Femur (tissue), 1 donor: Measurements from ENCODE around the gene CAPNS2.

Experiments used
- DNase-seq: peaks from one replicate; pipeline ENCODE4 v3.0.0-alpha.2; 2017

The CAPNS2 gene

GRCh38 chr16:55566432-55567175 lies at the start of gene CAPNS2:
TSS of gene CAPNS2 (plus strand) at chr16:55566684. CDS start at chr16:55566757, 73 bp downstream.
- no peak for DNase-seq

DNA sequence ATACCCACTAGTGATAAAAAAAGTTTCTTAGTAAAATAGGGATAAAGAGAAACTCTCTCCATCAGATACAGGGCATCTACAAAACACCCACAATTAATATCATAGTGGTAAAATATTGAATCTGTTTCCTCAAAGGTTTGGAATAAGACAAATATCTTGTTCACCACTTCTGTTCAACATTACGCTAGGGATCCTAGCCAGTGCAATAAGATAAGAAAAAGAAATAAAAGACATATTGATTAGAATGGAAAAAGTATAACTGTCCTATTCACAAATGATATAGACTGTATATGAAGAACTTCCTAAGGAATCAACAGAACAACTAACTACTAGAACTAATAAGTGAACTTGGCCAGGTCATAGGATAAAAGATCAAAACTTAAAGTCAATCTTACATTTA lies 44.7 kb upstream of the CAPNS2 start:
- no peak for DNase-seq

- DNase-seq = no peak
These were observed 40.0 kb upstream of the CAPNS2 start for GRCh38 chr16:55526441-55526840.

GRCh38 chr16:55527885-55528284 lies 38.6 kb upstream of the CAPNS2 start:
- no peak for DNase-seq

DNA sequence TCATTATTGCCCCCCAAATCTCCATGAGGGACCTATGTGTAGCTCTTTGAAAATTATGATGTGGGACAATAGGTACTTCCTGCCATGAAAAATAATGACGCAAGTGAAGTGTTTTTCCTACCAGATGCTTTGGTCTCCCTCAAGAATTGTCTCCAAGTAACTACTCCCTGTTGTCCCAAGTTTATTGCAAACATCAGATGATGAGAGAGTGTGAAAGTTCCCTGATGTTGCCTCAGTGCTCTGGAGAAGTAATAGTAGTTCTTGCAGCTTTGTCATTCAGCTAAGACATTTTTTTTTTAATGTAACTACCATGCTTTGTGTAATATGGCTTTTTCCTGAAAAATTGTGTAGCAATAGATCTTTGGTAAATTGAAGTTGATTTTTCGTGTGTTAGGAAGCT lies 37.5 kb upstream of the CAPNS2 start:
- DNase-seq = no peak

GRCh38 chr16:55530316-55530856 lies 36.1 kb upstream of the CAPNS2 start:
- no peak for DNase-seq

DNA sequence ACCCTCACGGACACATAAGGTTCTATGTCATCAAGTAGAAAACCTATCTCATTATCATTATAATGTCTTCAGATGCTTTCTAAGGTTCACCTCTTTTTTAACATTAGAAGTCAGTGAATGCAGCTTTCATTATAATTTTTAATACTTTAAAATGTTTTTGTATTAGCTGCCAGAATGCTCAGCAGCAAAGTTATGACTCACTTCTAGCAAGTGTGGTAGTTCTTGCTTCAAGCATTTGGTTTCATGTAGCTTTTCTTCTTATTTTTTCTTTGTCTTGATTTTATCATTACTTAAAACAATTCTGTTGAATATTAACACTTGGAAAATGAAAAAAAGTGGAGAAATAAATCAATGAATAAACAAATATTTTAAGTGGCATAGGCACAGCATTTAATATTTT lies 34.3 kb upstream of the CAPNS2 start:
- no peak for DNase-seq

DNA sequence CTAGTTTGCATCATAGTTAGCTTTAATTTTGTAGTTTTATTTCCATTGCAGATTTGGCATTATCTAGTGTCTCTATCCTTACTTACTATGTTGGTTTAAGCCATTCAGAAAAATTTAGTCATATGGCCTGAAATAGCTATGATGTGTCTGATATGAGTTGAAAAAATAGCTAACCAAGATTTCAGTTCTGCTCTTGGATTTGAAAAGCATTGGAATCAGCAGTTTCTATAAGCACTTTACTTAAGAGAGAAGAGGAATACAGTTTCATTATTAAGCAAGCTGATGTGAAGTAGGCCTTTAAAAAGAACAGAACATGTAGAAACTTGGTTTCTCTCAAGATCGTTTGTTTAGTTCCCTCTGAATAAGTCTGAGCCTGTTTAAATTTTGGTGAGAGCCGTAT lies 31.7 kb upstream of the CAPNS2 start:
- DNase-seq = no peak

- DNase-seq = no peak
These were observed 27.4 kb upstream of the CAPNS2 start for GRCh38 chr16:55539049-55539448.

DNA sequence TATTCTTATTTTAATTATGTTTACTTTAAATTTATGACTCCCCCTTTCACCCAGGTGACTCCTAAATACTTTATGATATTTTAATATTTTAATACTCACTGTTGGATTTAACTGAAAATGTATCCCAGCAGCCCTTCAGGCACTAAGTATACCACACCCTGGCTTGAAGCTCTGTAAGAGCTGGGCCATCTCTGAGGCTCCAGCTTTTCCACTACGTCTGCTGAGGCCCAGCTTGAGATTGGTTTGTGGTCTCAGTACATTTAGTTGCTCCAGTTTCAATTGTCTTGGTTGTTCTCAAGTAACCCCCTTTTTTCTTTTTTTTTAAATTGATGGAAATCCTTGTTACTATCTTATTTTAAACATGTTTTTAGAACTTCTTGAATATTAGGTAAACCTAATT lies 27.0 kb upstream of the CAPNS2 start:
- peak; percentile 58 for DNase-seq

DNA sequence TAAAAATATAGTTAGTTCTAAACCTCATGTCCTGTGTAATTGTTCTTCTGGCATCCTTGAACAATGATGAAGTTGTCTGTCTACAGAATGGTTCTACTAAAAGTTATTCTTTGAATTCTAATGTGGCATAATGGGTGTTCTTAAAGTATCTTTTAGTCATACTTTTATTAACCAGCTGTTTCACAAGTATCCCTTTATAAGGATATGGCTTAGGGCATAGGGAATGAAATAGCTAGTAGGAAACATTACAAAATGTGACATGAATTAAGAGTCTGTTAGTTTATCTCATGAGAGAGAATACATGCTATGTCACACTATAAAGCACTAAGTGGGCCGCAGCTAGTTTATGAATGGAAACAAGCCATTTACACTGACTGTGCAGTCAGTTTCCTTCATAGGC lies 26.3 kb upstream of the CAPNS2 start:
- no peak for DNase-seq

DNA sequence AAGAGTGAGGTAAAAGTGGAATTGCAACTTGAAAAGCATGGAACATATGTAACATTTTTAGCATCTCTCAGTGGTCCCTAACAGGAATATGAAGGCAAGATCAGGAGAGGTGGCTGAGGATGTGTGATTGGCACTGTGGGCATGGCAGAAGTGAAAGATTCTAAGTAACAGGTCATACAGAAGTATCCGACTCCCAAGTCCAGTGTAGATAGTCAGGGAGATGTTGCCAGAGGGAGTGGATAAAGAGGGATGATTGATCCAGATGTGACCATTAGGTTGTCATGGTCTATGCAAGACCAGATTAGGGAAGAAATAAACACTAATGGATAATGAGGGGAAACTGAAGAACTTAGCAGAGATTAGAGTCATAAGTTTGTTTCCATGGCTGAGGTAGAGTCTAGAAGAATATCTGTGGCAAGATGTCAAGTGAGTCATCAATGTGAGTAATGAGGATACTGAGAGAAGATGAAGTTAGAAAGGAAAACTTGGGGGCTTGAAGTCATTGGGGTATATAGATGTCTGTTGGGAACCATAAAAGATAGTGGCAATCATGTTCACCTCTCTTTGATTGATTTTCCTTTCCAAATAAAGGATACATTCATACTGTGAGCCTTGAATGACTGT lies 23.9 kb upstream of the CAPNS2 start:
- DNase-seq = no peak

- DNase-seq = no peak
These were observed 23.0 kb upstream of the CAPNS2 start for GRCh38 chr16:55543472-55543871.

DNA sequence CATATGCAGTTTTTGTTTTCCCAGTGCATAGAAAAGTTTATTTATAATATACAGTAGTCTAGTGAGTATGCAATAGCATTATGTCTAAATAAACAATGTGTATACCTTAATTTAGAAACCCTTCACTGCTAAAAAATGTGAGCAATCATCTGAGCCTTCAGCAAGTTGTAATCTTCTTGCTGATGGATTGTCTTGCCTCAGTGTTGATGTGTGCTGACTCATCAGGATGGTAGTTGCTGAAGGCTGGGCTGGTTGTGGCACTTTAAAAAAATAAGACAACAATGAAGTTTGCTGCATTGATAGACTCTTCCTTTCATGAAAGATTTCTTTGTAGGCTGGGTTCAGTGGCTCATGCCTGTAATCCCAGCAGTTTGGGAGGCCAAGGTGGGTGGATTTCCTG lies 13.9 kb upstream of the CAPNS2 start:
- DNase-seq = no peak

DNA sequence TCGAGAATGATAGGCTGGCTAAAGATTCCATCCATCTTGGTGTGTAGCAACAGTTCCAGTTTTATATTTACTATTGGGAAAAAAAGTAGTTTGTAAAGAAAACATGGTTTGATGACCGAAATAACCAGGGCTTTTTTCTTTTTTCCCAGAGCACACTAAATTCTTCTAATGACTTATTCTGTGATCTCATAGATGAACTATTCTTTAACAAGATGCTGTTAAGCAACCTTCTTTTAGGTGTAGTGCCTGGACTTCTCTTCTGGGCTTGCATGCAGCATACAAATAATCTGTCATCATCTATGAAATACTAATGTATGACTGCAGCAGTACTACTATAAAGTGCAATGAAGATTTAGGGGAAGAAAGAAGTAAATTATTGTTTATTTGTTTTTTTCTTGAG lies 11.0 kb upstream of the CAPNS2 start:
- DNase-seq = no peak

DNA sequence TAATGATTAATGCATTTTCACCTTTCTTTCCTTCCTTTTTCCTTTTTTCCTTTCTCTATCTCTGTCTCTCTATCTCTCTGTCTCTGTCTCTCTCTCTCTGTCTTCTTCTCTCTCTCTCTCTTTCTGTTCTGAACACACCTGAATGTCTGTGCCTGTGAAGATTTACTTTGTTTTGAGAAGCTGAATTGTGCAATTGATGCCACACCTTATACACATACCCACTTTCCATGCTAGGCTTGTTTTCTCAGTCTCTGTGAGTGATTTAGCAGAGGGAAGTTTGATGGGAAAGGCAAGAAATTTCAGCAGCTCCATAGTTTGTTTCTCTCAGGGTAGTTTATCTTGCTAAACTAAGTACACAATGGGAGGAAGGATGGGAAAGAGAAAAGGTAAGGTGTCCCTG lies 9.3 kb upstream of the CAPNS2 start:
- no peak for DNase-seq

- DNase-seq = no peak
These were observed 7.3 kb upstream of the CAPNS2 start for GRCh38 chr16:55559233-55559632.

DNA sequence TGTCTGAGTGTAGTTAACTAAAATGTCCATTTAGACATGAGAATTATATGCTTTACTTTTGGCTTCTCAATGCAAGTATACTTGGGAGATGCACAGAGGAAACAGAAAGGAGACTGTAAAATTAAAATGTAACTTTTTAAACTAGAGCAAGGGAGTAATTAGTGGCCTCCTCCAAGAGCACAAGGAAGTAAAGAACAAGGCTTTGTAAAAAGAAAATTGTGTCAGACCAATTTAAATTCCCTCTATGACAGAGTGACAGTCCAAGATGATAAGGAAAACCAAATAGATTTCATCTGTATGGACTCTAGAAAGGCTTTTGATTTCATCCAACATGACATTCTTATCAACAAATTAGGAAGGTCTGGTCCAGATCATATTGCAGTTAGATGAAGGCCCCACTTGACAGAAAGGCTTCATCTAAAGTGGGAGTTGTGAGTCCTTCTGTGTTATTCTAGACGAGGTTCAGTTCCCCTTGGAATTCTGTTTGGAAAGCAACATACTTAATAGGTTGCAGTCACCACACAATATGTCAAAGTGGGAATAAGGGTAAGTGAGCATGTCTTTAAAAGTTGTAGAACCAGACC lies 6.5 kb upstream of the CAPNS2 start:
- DNase-seq = no peak

- DNase-seq = no peak
These were observed 5.1 kb upstream of the CAPNS2 start for GRCh38 chr16:55561319-55561848.

DNA sequence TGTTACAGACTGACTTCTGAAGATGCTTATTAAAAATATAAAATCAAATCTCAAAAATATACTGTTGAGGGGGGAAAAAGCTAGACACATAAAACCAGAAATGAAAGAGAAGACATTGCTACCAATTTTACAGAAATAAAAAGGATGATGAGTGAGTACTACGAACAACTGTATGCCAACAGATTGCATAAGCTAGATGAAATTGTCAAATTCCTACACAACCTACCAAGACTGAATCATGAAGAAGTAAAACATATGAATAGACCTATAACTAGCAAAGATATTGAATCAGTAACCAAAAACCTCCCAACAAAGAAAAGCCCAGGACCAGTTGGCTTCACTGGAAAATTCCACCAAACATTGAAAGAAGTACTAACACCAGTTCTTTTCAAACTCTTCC lies 3.5 kb upstream of the CAPNS2 start:
- no peak for DNase-seq

GRCh38 chr16:55563797-55564196 lies 2.7 kb upstream of the CAPNS2 start:
- DNase-seq = no peak

- DNase-seq = no peak
These were observed 1.4 kb upstream of the CAPNS2 start for GRCh38 chr16:55565086-55565485.

GRCh38 chr16:55567382-55567781 lies 898 bp downstream of the CAPNS2 start:
- no peak for DNase-seq

DNA sequence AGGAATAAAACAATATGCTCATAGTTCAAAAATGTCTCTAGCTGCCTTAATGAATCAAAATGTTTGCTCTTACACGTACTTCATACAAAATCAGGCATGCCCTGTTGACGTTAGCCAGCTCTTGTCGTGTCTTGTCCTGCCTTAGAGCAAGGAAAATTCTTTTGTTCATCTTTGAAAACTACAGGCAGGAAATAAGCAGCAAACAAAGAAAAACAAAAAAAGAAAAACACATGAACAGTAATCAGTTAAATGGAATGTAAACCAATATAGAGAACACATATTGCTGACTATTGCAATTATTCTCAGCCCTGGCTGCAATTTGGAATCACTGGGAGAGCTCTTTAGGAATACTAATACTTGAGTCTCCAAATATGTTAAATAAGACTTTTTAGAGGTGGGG lies 1.7 kb downstream of the CAPNS2 start:
- DNase-seq = no peak
